Esophagus mucosa (tissue), 1 donor: ENCODE data around the gene LCN15. TPM values are rescaled to one million over a fixed set of nuclear protein-coding genes. Genes with fewer than 3 reads are reported as not detected.

Source experiments
- ATAC-seq: fragments of 200-7000 bp; cut with Tn5 transposase; one replicate; pipeline ENCODE4 v1.9.1; 2020
- total RNA-seq: library from RNA; stranded (reverse); gene quantifications from one replicate; pipeline ENCODE4 v1.2.4, GENCODE V29; 2023
- donor health status: DM: yes; HTN: yes; CAD: no.

LCN15 gene
- total RNA-seq, 1 donor from 2014 or later: not detected

- peak; percentile 5 for ATAC-seq
These were observed 23.1 kb downstream of the LCN15 start for GRCh38 chr9:136740971-136741882.

- ATAC-seq: no peak
These were observed 23.8 kb downstream of the LCN15 start for GRCh38 chr9:136740491-136740890.

DNA sequence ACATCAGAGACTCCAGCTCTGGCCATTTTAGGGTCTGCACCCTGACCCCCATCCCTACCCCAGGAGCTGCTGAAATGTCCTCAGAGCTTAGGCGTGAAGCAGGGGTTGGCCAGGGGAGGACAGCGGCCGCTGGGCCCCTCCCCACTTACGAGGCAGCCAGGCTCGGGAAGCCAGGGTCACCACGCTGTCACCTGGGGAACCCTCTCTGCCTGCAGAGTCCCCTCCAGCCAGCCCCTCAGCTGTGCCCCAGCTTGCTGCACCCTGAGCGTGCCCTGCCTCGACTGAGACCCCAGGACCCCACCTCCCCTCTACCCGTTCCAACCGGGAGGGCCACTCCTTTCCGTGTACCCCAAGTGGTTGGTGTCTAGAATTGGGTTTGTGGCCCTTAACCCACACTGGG lies 24.2 kb downstream of the LCN15 start:
- no peak for ATAC-seq

DNA sequence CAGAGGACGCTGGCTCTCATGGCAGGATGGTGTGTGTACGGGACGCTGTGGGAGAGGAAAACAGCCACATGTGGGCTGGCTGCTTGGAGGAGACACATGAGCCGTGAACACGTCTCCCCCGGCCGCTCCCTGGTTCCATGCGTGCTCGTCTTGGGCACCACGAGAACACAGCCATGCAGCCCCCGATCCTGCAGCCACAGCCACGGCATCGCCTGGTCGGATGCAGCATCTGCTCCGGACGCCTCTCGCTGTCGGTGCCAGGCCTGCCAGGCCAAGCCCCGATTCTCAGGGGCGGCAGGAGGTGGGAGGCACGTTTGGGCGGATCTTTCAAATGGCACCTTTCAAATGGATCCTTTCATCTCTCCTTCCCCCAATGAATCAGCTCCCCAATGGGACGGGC lies 24.8 kb downstream of the LCN15 start:
- ATAC-seq: no peak

- ATAC-seq: no peak
These were observed 25.4 kb downstream of the LCN15 start for GRCh38 chr9:136738960-136739359.

- no peak for ATAC-seq
These were observed 28.4 kb downstream of the LCN15 start for GRCh38 chr9:136735812-136736480.

DNA sequence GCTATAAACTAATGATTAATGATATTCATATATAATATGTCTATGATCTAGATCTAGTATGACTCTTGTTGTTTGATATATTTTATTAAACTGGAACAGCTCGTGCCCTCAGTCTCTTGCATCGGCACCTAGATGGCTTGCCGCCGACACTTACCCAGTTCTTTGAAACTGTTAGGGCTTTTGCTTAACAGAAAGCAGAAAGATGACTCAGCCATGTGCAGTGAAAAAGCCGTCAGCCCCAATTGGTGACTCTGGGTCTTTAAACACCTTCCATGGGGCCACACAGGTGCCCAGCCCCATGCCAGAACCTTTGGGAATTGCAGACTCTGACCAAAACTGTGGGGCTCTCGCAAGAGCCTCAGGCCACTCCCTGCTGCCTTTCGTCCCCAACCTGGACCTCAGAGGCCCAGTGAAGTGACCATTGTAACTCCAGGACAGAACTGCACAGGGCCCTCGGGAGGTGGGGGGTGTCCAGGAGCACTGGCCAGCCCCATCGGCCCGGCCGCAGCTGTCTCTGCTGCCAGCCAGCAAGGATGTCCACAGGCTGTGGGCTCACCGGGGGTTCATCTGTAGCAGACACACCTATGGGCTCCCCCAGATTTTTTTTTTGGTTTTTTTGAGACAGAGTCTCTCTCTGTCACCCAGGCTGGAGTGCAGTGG lies 29.4 kb downstream of the LCN15 start:
- no peak for ATAC-seq

GRCh38 chr9:136733611-136734010 lies 30.7 kb downstream of the LCN15 start:
- ATAC-seq: no peak

GRCh38 chr9:136732444-136733178 lies 31.7 kb downstream of the LCN15 start:
- no peak for ATAC-seq

- no peak for ATAC-seq
These were observed 34.4 kb downstream of the LCN15 start for GRCh38 chr9:136729926-136730325.

DNA sequence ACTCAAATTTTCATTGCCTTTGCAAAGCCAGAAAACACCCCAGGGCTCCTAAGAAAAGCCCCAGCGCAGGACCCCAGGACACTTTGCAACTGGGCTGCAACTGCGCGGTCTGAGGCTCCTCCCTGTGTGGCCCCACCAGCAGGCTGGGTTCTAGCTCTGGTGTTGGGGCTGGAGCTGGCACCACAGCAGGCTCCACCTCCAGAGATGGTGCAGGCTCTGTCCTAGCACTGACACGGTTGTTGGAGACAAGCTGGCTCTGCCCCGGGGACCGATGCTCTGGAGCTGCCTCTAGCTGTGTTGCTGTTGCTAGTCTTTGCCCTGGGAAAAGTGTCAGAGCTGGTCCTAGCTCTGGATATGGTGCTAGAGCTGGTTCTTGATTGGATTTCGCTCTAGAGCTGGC lies 35.2 kb downstream of the LCN15 start:
- ATAC-seq: peak; percentile 4

- ATAC-seq: peak; percentile 14
These were observed 35.7 kb downstream of the LCN15 start for GRCh38 chr9:136728548-136729123.

- peak; percentile 79 for ATAC-seq
These were observed 36.2 kb downstream of the LCN15 start for GRCh38 chr9:136728080-136728547.

DNA sequence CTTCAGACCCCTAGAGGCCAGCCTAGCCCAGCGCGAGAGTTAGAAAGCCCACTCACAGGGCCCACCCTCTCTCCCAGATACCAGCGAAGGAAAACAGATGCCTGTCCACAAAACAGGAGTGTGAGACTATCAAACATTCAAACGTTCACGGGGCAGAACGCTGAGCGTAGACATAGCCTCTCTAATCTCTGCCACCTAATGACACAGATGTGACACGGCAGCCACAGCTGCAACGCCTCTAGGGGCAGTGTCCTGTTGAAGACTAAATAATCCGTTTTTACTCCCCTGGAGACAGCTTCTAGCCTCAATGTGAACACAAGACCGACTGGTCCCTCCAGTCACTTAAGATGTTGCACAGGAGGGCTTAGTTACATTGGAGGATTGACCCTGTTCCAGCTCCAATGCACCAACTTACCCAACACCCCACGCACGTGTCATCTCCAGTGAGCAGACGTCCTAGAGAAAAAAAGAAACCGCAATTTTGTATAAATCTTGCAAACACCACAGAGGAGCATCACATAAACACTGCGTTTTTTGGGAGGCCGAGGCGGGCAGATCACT lies 37.6 kb downstream of the LCN15 start:
- peak; percentile 26 for ATAC-seq

DNA sequence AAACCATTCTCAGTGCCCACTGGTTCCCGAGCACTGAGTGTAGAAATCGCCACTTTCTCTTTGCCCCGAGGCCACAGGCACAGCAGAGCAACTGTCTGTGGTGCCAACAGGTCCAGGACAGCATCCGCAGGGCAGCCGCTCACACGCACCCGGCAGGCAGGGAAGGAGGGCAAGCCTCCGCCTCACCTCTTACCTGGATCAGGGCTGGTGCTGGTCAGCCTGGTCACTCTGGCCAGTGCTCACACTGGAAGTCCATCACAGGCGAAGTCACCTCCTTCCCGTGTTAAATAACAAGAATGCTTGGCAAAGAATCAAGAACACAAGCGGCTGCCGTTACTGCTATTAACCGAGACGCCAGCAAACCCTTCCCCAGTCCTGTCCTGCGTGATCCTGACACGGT lies 38.2 kb downstream of the LCN15 start:
- no peak for ATAC-seq

GRCh38 chr9:136725612-136726011 lies 38.7 kb downstream of the LCN15 start:
- ATAC-seq: peak; percentile 27

DNA sequence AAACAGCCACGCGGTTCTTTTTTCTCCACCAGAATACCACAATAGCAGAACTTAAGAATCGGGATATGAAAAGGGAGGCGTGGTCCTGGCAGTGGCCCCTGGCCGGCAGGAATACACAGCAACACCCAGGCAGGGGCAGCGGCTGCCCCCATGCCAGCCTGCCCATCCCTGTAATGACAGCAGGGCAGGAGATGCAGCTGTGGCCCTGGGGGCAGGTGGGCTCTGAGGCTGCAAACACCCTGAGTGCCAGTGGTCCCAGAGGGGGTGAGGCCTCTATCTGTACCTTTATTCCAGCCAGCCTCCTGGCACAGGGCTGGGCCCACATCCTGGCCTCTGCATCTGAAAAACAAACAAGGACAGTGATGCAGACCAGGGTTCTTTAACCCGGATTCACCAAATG lies 39.5 kb downstream of the LCN15 start:
- ATAC-seq: no peak

DNA sequence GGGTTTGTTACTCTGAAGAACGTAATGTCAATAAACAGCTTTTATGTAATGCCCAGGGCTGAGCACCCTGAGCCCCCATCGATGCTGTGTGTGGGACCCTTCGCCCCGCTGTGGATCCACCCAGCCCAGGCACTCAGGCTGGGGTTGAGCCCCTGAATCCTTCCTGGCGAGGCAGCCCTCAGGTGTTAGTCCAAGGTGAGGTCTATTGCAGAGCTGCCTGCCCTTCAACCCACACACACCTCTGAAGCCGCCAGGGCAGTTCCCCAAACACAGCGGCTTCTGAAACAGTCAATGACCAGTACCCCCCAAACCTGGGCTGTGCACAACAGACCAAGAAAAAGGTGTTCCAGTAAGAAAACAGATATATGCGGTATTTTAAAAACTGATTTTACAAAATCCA lies 40.3 kb downstream of the LCN15 start:
- no peak for ATAC-seq

GRCh38 chr9:136723362-136723976 lies 40.8 kb downstream of the LCN15 start:
- ATAC-seq: no peak

DNA sequence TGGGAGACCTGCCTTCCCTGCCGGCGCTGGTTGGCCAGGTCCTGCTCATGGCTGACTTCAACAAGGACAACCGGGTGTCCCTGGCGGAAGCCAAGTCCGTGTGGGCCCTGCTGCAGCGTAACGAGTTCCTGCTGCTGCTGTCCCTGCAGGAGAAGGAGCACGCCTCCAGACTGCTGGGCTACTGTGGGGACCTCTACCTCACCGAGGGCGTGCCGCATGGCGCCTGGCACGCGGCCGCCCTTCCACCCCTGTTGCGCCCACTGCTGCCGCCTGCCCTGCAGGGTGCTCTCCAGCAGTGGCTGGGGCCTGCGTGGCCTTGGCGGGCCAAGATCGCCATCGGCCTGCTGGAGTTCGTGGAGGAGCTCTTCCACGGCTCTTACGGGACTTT lies 41.4 kb downstream of the LCN15 start:
- ATAC-seq: no peak
